ENCODE data around the gene MYCBP2.

- TF ChIP-seq CTCF (IDR thresholded peaks at IDR 0.05; ENCODE audit: low read length) (no peak), EZH2 (optimal IDR thresholded peaks at IDR 0.05; ENCODE audit: low read depth, low read length) (no peak), EZH2phosphoT487 (IDR thresholded peaks at IDR 0.05; ENCODE audit: low read length) (no peak)
Observed at GRCh38 chr13:77118134-77118533, 208.8 kb downstream of the MYCBP2 start.

Data from MM.1S (cell line).